ENCODE measurements around the gene SEC24A.

GRCh38 chr5:134638760-134639201, 9.8 kb upstream of the SEC24A start:
- TF ChIP-seq CTCF (conservative IDR thresholded peaks at IDR 0.05; ENCODE audit: low read length) (no peak), EZH2phosphoT487 (IDR thresholded peaks at IDR 0.05; ENCODE audit: borderline replicate concordance, low read depth, low read length) (no peak)

Data from OCI-LY7 (cell line).